HG03571 (cell line): ENCODE measurements around the gene MAP4K1.

ENCODE experiments used
- ATAC-seq: cut with Tn5 transposase; IDR thresholded peaks from one replicate; pipeline ENCODE4 v1.9.1; 2021; ENCODE audit not compliant: unreplicated experiment

The MAP4K1 gene

DNA sequence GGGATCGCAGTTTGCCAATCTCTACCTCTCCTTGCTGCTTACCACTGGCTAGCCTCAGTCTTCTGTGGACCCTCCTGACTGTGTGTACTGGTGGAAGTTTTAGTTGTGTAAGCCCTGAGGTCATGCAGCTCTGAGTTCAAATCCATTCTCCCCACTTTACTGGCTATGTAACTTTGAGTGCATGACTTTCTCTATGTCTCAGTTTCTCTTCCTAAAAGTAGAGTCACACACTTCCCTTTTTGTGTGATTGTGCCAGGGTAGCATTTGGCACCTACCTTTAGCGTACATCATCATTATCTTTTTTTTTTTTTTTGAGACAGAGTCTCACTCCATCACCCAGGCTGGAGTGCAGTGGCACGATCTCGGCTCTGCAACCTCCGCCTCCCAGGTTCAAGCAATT, 70.3 kb downstream of the MAP4K1 start:
- ATAC-seq: no peak

DNA sequence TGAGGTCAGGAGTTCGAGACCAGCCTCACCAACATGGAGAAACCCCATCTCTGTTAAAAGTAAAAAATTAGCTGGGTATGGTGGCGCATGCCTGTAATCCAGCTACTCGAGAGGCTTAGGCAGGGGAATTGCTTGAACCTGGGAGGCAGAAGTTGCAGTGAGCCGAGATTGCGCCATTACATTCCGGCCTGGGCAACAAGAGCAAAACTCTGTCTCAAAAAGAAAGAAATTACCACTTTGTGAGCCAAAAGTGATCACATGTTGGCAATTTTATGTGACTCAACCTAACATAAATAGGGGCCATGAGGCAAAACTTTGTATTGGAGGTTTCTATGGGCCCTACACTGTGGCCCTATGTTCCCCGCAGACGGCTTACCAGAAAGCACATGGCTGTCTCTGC, 72.2 kb downstream of the MAP4K1 start:
- no peak for ATAC-seq

DNA sequence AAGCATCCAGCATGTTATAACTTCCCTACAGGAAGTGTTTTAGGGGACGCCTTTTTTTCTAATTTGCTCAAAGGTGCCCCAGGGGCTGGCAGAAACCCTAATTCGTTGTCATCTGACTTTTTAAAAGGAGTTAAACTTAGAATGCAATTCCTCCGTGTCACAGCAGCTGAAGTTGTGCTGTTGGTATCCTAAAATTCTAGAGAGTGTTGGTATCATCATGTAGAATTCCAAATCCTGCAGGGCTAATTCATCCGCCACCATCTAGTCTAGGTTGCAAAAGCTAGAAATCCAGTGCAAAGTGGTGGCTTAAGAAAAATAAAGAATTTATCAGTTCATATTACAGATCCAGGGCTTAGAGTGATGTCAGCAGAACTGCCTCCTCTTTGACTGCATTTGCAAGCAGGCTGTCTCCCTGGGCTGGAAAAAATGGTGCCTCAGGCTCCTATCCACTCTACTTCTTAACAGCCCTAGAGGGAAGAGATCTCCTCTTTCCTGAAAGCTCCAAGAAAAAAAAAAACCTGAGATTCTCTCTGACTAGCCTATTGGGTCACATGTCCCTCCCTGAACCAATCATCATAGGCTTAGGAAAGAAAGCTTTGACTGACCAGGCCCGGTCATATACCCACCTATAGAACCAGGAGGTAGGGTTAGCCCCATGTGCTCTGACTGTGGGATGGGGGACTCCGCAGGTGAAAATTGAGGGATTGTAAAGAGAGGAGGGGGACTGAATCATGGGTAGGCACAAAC, 73.0 kb downstream of the MAP4K1 start:
- ATAC-seq: no peak

DNA sequence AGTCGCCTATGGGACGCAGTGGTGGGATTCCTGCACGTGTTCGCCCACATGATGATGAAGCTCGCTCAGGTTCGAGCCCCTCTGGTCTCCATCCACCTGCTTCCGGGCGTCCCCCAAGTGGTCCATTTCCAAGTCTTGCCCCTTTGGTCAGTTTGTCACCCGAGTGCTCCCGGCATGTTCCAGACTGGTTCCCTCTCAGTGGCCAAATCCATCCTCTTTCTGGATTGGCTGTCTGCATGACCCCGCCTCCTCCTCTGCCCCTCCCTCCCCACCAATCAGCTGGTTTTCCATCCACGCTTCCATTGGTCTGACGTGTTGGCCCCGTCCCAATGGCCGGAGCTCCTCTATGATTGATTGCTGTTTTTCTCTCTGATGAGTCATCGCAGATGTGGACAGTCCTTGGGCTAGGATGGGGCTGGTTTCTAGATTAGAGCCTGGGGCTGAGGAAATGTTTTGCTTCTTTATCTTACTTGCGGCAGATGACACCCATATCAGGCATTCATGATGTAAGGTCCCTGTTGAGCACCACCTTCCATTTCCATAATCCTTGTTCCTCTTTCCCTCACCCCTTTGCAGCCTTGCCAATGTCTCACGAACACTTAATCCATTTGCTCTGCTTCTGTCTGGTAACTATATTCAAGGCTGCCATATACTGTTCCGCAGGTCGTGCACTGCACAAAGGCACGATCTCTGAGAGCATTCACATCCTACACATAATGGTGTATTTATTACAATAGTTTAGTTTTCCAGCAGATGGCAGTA, 73.8 kb downstream of the MAP4K1 start:
- no peak for ATAC-seq

DNA sequence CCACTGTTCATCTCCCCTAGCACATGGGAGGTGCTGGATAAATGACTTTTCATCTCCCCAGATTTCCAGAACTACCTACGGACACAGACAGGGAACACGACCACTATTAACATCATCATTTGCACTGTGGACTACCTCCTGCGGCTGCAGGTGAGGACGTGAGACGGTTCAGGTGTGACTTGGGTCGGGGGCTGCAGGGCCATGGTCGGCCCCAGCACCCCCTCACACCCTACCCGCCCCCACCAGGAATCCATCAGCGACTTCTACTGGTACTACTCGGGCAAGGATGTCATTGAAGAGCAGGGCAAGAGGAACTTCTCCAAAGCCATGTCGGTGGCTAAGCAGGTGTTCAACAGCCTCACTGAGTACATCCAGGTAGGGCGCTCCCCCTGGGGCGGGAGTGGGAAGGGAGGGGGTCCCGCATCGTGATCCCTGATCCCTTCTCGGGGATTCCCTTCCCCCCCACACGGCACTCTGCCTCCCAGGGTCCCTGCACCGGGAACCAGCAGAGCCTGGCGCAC, 74.4 kb downstream of the MAP4K1 start:
- ATAC-seq: no peak

DNA sequence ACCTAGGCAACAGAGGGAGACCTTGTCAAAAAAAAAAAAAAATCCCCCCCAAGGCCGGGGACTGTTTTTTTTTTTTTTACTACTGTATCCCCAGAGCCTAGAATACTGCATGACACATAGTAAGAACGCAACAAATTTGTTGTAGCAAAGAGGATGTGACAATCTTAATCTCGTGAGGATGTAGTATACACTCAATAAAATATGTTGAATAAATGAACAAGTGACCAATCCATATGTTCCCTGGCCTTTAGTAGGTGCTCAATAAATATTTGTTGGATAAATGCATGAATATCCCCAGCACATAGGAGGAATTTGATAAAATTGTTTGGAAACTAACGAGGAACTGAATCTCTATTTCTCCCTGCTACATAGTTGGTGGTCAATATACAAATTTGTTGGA, 75.7 kb downstream of the MAP4K1 start:
- ATAC-seq: no peak

DNA sequence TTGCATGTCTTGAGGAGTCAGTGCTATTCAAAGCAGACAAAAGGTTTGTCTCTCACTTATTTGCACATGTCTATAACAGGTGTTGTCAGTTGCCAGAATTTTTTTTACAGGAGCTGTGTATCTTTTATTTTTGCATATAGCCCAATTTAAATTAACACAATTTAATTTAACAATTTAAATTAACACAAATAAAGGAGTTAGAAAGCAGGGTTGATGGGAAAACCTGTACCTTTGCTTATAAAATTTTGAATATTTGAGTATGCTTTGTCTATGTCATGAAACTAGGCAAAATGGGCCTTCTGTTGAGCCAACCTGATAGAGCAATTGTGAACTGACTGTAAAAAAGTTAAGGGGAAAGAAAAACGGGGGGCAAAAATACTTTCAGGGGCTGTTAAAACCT, 78.0 kb downstream of the MAP4K1 start:
- no peak for ATAC-seq

DNA sequence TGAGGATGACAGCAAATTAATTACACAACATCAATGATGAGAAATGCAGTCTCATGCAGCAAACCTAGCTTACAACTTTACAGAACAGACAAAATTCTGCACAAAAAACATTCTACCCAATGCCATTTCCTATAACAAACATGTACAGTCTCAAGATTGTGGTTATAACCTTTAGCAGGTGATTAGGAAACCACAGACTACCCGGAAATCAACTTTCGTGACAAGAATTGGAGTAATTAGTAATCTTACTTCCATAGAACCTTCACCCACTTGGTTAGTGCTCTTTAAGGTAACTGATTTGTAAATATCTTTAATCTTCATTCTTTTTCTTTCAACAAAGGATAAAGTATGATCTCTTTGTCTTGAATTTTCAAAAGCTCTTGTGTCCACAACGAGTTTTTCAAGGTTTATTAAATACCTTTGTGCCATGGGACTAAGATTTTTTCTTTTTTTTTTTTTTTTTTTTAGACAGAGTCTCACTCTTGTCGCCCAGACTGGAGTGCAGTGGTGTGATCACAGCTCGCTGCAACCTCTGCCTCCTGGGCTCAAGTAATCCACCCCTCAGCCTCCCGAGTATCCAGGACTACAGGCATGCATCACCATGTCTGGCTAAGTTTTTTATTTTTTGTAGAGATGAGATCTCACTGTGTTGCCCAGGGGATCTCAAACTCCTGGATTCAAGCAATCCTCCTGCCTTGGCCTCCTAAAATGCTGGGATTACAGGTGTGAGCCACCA, 78.8 kb downstream of the MAP4K1 start:
- no peak for ATAC-seq

DNA sequence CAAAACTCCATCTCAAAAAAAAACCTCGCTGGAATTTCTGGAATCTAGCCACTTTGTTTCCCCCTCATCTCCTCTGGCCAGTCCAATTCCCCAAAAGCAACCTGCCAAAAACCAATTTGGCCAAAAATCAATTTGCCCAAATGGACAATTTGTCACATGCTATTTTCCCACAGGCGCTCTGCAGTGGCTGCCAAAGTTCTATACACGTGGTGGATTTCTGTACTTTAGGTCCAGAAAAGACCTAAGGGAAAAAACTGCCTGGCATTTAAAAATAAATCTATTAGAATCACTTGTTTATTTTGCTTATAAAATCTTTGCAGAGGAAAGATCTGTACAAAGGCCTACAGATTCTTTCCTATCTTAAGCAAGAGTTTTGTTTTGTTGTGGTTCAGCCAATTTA, 79.4 kb downstream of the MAP4K1 start:
- ATAC-seq: no peak
